HG03520 (cell line): Measurements from ENCODE around the gene MAPK4.
A peak's percentile ranks its signal among the peaks of the same experiment; 100 is the strongest.
"Not testable (repeated sequence)": the region's sequence is repeated elsewhere in the genome, so short reads cannot be mapped to it uniquely, and the experiment has no call there.

ENCODE experiments used
- ATAC-seq: cut with Tn5 transposase; IDR thresholded peaks from one replicate; pipeline ENCODE4 v1.9.1; 2021; ENCODE audit warnings: mild to moderate bottlenecking, moderate library complexity; ENCODE audit not compliant: unreplicated experiment

The MAPK4 gene

DNA sequence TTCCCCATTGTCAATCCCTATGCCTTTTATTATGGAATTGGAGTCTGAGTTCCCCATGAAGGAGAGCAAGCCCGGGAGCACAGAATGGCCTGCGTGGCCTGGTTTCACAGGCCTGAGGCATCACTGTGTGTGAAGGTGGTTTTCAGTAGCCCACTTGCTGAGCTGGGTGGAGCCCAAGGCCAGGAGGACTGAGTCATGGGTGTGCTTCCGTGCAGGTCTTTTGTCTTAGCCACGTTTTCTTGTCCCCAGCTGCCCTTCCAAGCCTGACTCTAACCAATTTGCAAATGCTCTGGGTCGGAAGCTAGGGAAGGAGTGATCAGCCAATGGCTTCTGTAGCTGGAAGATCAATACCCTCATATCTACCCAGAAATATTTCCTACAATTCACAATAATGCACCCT lies 119.2 kb downstream of the MAPK4 start:
- no peak for ATAC-seq

DNA sequence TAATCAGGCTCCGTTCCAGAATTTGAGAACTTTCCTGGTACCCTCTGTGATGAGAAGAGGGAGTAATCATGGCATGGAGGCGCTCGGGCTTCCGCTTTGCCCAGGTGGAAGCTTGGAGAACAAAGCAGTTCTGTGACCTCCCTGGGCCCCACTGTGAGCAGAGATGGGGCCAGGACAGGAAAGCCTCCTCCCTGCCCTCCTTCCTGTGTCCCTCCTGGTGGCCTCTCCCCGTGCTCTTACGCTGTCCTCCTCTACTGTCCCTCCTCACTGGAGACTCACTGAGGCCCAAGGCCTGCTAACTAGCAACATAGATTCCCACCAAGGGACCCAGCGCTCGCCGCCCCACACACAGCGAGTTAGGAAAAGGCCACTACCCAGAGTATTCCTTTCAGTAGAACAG lies 119.8 kb downstream of the MAPK4 start:
- no peak for ATAC-seq

DNA sequence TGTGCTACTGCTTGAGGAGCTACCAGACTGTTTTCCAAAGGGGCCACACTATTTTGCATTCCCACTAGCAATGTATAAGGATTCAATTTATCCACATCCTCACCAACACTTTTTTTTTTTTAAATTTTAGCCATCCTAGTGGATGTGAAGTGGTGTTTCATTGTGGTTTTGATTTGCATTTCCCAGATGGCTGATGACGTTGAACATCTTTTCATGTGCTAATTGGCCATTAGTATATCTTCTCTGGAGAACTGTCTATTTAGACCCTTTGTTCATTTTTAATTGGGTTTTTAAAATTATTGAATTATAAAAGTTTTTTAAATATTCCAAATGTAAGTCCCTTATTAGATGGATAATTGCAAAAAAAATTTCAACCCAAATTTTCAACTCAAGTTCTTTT lies 121.1 kb downstream of the MAPK4 start:
- no peak for ATAC-seq

DNA sequence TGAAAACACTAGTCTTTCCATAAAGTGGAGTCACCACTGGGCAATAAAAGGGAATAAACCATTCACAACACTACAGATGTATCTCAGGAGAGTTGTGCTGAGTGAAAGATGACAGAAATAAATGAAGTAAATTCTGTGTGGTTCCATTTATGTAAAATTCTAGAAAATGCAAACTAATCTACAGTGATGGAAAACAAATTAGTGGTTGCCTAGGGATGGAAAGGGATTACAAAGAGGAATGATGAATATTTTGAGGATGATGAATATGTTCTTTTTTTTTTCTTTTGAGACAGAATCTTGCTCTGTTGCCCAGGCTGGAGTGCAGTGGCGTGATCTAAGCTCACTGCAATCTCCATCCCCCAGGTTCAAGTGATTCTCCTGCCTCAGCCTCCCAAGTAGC lies 123.0 kb downstream of the MAPK4 start:
- ATAC-seq, result no peak

DNA sequence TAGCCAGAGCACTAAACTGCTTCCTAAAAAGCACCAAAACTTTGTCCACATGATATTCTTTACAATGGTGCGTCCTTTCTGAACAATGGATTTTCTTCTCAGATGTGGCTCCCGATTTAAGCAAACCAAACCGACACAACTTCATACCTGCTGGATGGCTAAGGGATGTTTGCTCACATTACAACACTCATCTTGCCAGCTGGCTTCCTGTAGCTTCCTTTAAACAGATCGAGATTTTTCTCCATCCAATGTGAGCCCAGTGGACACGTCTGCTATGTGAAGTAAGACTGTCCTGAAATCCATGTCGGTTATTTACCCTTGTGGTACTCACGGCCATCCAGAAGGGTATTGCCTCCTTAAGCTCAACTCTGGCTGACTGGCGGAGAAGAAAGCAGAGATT lies 126.5 kb downstream of the MAPK4 start:
- no peak for ATAC-seq

DNA sequence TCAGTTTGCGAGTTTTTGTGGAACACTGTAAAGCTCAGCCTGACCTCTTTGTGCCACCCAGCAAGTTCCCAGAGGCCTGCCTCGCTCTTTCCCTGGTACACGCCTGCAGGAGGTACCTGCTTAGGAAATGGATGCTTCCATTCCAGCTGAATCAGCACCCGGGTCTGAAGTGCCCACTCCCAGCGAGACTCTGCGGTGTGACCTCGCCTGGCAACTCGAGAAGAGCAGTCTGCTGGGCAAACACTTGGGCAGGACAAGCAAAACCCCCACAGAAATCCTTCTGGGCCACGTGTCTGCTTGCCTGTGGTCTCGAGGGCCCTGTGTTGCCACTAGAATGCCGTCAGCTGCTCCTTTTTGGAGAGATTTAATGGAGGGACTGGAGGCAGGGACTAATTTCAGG lies 127.6 kb downstream of the MAPK4 start:
- ATAC-seq, result no peak

DNA sequence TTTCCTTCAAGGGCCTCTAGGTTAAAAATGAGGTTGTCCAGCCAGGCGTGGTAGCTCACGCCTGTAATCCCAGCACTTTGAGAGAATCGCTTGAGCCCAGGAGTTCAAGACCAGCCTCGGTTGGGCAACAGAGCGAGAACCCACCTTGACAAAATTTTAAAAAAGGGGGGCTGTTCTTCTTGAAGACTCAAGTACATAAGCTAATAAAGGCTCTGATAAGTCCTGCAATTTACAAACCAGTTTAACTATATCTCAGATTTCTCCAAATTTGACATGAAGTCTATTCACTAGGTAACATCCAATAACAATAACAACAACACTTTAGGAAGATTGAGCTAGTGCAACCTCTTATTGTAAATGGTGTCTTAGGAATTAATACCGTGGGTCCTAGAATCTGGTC lies 129.7 kb downstream of the MAPK4 start:
- ATAC-seq, result no peak

DNA sequence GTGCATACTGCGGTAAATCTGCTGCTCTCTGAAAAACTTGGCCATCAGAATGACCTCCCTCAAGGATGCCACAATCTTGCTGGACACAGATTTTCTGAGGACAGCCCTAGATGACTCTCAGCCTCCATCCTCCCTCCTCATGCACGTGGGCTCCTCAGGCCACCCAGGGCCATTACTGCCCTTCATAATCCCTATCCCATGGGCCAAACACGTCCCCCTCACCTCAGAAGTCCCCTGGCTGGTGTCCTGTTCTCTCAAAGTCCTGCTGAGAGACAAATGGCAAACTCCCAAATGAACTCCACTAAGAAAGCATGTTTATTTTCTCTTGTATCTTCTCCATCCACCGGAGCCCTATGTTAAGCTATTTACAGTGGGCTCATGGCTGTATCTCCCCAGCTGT lies 134.3 kb downstream of the MAPK4 start:
- ATAC-seq, result no peak

DNA sequence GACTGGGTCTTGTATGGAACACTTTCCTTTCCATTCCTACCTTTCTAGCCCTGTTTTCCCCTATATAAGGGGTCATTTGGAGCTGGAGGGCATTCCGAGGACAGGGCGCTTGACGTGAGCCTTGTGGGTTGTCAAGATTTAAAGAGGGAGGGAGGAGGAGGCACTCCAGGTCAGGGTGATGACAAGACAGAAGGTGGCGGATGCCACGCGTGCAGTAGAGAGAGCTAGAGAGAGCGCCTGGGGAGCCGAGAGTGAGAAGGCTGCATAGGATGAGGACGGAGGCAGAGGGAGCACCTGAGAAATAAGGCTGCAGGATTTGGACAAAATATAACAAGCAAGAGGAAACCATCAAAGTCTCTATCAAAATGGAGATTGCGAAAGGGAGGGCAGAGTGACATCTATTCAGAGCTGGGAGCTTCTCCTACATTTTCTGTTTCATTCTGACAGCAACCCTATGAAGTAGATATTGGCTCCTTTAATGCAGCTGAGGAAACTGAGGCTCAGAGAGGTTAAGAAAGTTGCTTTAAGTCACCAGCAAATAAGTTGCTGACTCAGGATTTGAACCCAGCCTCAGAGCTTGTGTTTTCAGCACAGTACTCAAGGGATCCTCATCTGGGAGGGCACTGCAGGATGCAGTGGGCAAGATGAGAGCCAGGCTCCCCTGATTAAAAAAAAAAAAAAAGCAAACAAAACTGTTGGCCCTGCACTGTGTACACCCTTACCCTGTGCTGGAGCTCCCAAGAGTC lies 135.7 kb downstream of the MAPK4 start:
- ATAC-seq, result no peak

DNA sequence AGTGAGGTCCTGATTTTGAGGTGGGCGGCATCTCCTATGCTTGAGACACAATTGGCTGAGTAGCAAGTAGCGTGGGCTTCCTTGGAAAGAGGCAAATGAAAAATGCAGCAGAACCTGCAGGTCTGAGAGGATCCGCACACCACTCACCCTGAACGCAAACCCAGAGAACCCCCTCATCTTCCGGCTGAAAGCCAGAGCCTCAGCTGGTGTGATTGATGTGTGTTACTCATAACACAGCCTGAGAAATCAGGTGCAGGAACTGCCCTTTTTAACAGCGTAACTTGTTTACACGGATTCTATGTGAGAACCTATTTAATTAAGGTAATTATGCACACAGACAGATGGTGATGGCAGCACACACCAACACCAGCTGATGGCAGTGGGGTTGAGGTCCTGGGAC lies 136.5 kb downstream of the MAPK4 start:
- ATAC-seq, result peak; percentile 51

DNA sequence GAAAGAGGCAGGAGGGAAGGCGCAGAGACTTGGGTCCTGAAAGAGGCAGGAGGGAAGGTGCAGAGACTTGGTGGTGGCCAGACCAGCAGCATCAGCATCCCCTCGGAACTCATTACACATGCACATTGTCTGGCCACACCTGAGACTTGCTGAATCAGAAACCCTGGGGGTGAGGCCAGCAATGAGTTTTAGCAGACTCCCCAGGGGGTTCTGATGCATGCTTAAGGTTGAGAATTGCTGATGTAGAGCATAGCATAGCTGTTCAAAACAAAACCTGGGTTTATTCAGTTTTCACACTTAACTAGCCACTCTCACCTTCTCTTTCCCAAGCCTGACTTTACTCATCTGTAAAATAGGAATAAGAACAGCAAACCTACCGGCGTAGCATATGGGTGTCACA lies 137.0 kb downstream of the MAPK4 start:
- ATAC-seq, result no peak

DNA sequence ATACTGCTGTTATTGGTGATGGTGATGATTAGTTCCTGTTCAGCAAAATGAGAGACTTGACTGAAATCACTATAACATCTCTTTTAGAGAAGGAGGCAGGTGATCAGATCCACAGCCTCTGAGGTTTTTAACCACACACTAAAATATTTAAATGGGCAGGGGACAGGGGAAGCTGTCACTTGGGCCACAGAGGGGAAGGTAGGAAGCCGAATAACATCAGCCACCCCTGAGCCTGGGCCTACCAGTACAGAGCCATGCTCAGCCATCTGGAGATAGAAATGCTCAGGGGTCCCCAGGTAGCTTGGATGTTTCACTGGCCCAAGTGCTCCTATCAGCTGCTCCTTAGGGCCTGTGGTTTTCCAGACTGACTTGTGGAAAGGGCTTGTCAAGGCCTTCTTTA lies 137.6 kb downstream of the MAPK4 start:
- no peak for ATAC-seq

DNA sequence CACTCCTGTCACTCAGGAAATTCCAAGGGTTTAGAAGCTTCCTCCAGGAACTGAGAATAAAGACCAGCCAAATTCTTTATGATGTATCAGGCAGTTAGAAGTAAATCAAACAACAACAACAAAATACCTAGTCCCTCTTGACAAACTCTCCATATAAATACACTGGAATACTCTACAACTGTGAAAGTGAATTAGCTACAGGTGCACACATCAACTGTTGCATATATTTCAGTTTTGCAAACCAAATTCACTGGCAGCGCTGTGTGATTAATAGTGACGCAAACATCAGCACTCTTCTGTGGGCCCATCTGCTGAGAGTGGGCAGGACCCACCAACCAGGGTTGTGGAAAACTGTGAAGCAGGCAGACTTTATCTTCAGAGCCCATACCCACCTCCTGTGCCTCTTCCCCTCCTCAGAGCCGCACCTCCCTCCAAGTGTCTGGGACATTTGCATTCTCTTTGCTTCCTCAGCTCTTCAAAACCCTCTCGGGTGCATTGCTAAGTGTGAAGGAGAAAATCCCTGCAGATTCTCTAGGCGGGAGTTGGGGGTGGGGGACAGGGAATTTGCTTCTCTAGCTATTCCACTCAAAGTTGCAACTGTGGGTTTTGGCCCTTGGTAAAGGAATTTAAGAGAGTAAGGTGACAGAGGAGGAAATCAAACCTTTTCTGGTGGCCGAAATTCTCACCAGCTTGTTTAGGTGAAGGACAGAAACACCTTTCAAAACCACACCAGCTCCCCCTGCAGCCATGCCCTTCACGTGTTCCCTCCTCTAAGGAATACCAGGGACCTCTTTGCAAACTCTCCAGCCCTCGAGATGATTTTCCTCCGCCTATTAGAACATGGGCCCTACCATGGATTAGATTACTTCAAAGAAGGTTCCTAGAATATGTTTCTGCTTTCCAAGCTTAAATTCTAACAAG lies 140.6 kb downstream of the MAPK4 start:
- ATAC-seq, result no peak

DNA sequence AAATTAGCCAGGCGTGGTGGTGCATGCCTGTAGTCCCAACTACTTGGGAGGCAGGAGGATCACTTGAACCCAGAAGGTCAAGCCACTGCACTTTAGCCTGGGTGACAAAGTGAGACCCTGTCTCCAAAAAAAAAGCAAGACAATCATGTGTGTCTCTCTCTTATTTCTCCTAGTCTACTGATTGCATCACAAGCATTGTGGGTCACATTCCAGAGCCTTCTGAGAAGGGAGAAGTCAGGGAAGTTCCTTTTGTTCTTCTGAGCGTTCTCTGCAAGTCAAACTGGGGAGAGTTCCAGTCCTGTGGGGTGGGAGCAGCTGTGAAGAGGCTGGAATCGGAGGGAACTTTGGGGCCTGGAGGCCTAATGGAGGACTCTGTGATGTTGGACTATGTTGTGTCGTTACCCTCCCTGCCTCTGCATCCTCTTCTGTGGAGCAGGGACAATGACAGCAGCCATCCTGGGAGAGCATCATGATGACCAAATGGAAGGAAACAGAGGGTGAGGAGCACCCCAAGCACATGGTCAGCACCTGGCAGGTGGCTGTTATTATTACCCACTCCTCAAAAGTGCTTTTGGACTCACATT lies 144.6 kb downstream of the MAPK4 start:
- no peak for ATAC-seq

DNA sequence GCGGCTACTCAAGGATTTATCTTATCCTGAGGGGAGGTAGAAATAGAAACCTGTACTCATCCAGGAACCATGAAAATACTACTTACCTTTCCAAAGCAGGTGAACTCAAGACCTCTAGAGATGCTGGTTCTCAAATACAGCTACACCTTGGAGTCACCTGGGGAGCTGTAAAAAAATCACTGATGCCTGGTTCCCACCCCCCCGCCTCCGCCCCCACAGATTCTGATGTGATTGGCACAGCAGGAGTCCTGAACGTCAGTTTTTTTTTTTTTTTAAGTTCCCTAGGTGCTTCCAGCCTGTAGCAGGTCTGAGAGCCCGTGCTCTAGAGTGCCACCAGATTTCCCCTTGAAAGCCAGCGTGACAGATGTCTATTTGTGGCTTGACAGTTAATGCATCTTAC lies 146.3 kb downstream of the MAPK4 start:
- no peak for ATAC-seq

DNA sequence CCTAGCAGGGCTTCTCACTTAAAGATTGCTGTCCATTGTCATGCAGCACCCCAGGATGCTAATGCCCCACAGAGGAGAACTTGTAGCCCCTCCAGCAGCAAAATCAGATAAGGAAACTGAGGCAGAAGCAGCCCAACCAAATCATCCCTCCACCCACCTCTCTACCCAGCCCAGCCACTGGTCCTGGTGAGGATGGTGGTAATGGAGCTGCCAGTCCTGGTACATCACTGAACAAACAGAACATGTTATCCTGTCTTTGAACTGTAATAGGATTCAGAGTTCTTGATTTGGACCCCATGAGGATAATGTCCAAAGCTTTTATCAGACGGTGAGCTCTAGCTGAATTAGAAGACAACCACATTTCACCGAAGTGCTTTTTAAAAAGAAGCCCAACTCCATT lies 146.8 kb downstream of the MAPK4 start:
- no peak for ATAC-seq

DNA sequence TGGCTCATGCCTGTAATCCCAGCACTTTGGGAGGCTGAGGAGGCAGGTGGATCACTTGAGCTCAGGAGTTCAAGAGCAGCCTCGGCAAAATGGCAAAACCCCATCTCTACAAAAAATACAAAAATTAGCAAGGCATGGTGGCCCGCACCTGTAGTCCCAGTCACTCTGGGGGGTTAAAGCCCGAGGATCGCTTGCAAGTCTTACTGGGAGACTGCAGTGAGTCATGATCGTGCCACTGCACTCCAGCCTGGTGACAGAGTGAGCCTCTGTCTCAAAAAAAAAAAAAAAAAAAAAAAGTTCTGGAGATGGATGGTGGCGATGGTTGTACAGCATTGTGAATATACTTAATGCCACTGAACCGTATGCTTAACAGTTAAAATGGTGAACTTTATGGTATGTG lies 147.4 kb downstream of the MAPK4 start:
- ATAC-seq, result not testable (repeated sequence)

DNA sequence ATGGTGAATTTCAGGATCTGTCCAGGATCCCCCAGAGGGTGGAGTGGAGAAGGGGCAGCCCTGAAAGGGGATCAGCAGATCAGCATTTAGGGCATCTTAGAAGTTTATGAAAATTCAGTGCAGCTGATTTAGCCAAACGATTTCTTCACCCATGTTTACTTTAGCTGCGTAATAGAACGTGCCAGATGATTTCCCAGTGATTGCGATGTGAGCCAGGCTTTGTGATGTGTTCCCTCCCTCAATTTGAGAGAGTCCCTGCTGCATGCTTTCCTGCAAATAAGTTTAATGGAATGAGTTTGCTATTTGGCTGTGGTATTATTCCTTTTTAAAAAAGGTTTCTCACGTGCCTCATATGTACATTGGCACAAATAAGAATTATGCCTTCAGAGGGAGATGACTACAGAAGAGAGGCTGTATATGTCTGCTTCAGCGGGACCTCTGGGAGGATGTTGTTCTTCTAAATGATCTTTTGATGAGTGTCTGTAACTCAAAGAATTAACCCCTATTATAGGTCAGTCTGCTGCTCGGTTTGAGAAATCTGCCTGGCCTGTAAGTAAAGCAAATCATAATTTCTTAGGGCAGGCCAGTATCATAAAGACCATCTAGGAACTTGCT lies 148.1 kb downstream of the MAPK4 start:
- no peak for ATAC-seq

DNA sequence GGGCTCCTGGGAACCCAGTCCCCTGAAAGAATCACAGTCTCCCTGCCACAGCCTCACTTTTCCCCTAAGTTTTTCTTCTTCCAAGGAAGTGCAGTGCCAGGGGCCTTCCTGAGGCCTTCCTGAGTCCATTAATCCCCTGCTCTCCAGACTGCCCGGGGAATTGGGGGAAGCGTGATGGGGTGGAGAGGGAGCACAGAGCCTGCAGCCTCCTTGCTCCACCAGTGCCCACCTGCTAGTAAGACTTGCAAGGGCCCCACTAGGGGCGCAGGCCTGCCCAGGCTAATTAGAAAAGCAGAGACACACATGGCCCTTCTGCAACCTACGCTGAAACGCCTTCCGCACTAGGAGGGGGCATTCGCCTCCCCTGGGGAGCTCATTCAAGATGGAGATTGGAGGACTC lies 149.3 kb downstream of the MAPK4 start:
- ATAC-seq, result no peak

DNA sequence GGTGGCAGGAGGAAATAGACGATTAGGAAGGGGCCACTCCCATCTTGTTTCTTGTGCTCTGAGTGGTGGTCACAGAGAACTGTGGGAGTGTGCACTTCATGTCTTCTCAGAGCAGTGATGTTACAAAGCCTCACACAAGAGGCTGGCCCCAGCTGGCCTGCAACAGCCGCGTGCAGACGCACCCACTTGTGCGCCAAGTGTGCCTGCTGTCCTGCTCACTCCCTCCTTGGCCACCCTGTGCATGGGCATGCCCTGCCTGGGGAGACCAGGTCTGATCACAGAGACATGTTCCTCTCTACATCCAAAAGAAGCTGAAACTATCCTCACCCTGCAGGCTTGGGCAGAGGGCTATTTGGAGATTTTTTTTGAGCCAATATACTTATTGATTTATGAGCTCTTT lies 151.5 kb downstream of the MAPK4 start:
- no peak for ATAC-seq

DNA sequence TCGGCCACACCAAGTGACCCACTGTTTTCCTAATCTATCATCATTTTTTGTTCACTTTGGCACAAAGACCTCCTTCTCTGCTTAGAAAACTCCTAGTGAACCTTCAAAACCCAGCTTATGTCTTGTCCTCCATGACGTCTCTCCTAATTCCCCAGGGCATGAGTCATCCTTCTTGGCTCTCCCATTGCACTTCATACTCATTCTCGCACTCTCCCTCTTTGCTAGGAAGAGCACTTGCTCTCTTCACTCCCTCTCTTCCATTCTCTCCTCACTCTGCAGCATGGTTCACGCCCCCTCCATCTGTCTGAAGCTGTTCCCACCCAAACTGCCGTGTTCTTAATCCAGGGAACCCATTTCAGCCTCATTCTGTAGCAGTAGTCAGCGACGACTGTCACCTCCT lies 156.0 kb downstream of the MAPK4 start:
- no peak for ATAC-seq

DNA sequence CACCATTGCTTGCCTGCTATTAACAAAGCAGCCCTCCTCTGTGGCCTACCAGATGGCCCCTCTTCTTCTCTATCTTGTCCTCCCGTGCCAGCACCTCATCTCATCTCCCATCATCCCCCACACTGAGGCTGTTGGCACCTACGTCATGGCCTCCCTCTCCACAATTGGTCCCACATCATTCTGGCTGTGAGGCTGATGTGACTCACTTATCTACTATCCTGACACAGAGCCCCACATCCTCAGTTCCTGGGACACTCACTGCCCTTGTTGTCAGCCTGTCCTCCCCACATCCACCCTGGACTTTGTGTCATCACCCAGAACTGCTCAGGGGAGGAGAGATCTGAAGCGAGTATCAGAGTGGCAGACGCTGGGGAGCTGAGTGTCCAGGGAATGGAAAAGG lies 157.0 kb downstream of the MAPK4 start:
- no peak for ATAC-seq
